ENCODE measurements around the gene LAMA3.

LAMA3 gene

DNA sequence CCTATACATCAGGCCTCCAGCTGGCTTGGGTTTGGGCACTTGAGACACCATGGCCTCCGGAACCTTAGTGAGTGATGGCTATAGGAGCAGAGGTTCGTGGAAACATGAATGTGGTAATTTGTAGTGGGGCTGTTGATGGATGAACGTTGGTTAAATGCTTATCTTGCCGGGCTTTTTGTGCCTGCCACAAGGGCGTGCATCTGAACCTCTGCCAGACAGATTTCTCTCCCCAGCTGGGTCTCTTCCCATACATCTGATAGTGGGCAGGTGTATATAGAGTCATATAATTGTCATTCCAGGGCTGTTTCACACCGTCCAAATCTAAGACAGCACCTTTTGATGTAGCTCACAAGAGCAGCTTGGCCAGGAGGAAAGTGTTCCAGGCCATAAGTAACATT lies 14.7 kb downstream of the LAMA3 start:
- H3K4me3 ChIP-seq (ENCODE audit: low read length) = no peak overlapping the region
- TF ChIP-seq, protein P1, sequence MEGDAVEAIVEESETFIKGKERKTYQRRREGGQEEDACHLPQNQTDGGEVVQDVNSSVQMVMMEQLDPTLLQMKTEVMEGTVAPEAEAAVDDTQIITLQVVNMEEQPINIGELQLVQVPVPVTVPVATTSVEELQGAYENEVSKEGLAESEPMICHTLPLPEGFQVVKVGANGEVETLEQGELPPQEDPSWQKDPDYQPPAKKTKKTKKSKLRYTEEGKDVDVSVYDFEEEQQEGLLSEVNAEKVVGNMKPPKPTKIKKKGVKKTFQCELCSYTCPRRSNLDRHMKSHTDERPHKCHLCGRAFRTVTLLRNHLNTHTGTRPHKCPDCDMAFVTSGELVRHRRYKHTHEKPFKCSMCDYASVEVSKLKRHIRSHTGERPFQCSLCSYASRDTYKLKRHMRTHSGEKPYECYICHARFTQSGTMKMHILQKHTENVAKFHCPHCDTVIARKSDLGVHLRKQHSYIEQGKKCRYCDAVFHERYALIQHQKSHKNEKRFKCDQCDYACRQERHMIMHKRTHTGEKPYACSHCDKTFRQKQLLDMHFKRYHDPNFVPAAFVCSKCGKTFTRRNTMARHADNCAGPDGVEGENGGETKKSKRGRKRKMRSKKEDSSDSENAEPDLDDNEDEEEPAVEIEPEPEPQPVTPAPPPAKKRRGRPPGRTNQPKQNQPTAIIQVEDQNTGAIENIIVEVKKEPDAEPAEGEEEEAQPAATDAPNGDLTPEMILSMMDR (IDR thresholded peaks at IDR 0.05; ENCODE audit: insufficient read depth, low read depth, low read length, missing control alignments) = no peak
- DNase-seq (ENCODE audit: low read depth) = no peak

DNA sequence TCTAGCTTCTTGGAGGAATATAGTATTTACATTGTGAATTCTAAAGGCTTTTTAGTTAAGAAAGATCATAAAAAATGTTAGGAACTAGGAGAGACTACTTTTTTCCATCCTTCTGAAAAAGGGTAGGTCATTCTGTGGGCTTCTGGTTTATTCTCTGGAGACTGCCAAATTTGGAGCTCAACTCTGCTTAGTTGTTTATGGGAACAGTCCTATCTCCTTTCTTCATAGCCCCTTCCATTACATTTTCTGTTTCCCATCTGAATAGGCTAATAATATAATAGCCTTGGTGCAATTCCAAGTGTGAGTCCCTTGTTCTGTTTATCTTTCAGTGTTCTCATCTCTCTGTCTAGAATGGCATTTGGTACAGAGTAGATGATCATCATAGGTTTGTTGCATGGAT lies 15.6 kb downstream of the LAMA3 start:
- H3K4me3 ChIP-seq (ENCODE audit: low read length) = no peak overlapping the region
- TF ChIP-seq, protein P1 (IDR thresholded peaks at IDR 0.05; ENCODE audit: insufficient read depth, low read depth, low read length, missing control alignments) = no peak
- no peak for DNase-seq (ENCODE audit: low read depth)

DNA sequence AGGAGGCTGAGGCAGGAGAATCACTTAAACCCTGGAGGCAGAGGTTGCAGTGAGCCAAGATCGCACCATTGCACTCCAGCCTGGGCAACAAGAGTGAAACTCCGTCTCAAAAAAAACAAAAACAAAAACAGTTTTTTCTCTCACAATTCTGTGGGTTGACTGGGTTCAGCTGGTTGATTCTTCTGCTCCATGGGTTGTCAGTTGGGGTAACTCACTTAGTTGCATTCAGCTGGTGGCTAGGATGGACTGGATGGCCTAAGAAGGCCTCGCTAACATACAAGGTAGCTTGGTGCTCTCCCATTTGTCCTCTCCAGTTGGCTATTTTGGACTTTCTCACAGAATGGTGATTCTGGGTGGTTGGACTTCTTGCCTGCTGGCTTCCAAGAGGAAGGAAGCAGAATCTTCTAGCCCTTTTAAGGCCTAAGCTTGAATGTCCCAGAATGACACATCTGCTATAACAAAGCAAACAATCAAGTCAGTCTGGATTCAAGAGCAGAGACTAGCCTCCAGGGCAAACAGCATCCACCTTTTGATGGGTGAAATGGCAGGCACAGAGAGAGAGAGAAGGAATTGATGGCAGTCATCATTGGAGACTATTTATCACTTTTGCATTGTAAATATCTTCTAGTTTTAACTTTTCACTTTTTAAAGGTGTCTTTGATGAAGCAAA lies 17.9 kb downstream of the LAMA3 start:
- TF ChIP-seq, protein P1 (IDR thresholded peaks at IDR 0.05; ENCODE audit: insufficient read depth, low read depth, low read length, missing control alignments) = no peak
- peak; percentile 76 for DNase-seq (ENCODE audit: low read depth)

DNA sequence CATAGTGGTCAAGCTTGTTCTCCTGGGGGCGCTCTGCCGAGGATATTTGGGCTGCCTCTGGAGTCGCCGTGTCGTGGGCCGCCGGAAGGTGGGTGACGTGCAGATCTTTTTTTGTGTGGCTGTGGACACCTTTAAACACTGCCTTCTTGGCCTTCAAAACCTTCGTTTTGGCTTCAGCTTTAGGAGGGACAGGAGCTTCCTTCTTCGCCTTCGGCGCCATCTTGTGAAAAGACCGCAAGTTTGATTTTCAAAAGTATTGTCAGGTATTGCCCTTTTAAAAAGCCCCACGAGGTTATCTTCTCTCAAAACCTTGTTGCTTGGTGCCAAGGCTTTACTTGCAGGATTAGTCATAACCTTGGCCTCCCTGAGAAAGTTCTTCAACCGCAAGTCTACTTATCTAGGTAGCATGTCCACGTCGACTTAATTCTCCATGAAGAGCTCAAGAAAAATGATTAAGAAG lies 20.8 kb downstream of the LAMA3 start:
- H3K4me3 ChIP-seq (ENCODE audit: low read length) = no peak overlapping the region
- DNase-seq (ENCODE audit: low read depth) = peak; percentile 69
- TF ChIP-seq, protein P1 (IDR thresholded peaks at IDR 0.05; ENCODE audit: insufficient read depth, low read depth, low read length, missing control alignments) = no peak

More for the DNA sequence above, 17.9 kb downstream of the LAMA3 start:
- H3K4me3 ChIP-seq (ENCODE audit: low read length) = no peak overlapping the region

DNA sequence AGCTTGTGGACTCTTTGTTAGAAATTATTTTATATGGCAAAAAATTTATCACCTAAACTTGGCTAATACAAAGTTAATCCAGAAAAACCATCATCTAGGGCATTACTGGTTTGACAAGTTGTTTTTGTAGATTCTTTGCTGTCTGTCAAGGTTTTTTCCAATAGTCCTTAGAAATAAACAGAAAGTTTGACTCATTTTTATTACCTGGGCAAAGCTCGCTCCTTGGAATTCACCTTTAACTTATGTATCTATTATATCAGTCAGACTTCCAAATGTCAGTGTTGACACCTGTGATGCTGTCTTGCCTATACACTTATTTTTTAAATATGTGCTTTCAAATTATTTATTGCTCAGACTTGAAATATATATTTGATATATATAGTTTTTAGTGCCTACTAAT lies 21.7 kb downstream of the LAMA3 start:
- TF ChIP-seq, protein P1 (IDR thresholded peaks at IDR 0.05; ENCODE audit: insufficient read depth, low read depth, low read length, missing control alignments) = no peak
- DNase-seq (ENCODE audit: low read depth) = no peak
- H3K4me3 ChIP-seq (ENCODE audit: low read length) = no peak overlapping the region

DNA sequence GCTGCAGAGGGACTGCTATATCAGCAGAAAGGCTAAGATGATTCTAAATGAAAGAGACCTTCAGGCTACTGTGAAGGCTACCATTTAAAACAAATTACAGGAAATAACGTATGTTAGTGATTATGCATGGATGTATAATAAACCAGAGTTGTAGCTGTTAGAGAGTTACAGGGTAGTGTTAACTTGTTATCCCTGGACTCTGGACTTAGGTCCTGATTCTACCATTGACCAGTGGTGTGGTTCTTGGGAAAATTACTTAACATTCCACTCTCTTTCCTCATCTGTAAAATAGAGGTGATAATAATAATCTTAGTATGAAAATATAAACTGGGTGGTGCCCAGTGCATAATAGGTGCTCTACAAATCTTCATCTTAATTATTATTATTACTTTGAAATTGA lies 22.2 kb downstream of the LAMA3 start:
- DNase-seq (ENCODE audit: low read depth) = no peak
- no peak overlapping the region for H3K4me3 ChIP-seq (ENCODE audit: low read length)
- TF ChIP-seq, protein P1 (IDR thresholded peaks at IDR 0.05; ENCODE audit: insufficient read depth, low read depth, low read length, missing control alignments) = no peak

DNA sequence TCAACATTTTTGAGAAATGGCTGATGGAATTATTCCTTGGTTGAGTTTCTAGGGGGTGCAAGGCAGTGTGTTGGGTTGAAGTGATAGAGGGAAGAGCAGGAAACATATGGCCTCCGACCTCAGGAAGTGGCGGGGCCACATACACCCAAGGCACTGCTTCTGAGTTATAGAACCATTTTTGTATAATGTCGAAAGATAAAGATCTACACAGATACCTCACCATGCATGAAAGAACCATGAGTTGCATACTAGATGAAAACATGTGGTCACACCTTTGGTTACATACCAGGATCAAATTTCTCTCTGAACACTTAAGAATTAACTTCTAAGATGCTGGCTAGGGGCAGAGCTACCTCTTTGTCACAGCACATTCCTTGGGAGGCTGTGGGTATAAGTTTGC lies 23.2 kb downstream of the LAMA3 start:
- H3K4me3 ChIP-seq (ENCODE audit: low read length) = no peak overlapping the region
- TF ChIP-seq, protein P1 (IDR thresholded peaks at IDR 0.05; ENCODE audit: insufficient read depth, low read depth, low read length, missing control alignments) = no peak
- DNase-seq (ENCODE audit: low read depth) = no peak
